HepG2 (cell line): Measurements from ENCODE around the gene SH3PXD2A. TPM values are rescaled to one million over a fixed set of nuclear protein-coding genes. Genes with fewer than 3 reads are reported as not detected.
A peak's percentile ranks its signal among the peaks of the same experiment; 100 is the strongest.

Source experiments
- ATAC-seq: fragments of 200-7000 bp; cut with Tn5 transposase; 3 replicates; pipeline ENCODE4 v1.9.1; 2020; ENCODE audit warnings: mild to moderate bottlenecking, moderate library complexity
- BruUV-seq: library from RNA; stranded (reverse); fragments of 400-500 nt; replicated peaks from 2 replicates; lab custom pipeline; 2021; lab: Mats Ljungman, UMichigan
- CTCF ChIA-PET: fragments of 300-600 bp; formaldehyde crosslinking; extraction: SDS; loops from one replicate; lab custom pipeline; 2021; ENCODE audit warnings: low total read pairs, inconsistent platforms, low intra/inter-chr PET ratio; lab: Yijun Ruan, JAX
- POLR2A ChIA-PET: fragments of 350-600 bp; sonication (Branson Sonifier 250); formaldehyde crosslinking; loops from one replicate; lab custom pipeline; 2020; ENCODE audit warnings: antibody characterized with exemption, inconsistent platforms; lab: Yijun Ruan, JAX
- DNase-seq: peaks from one replicate; pipeline ENCODE4 v3.0.0-alpha.2; 2015; ENCODE audit warnings: low spot score
- FAIRE-seq: peaks from 3 replicates; lab custom pipeline; 2011; peaks lifted over from hg19 to GRCh38; lab: Jason Lieb, UNC
- H2AFZ ChIP-seq: one replicate; pipeline ENCODE4 v1.6.1; 2011; ENCODE audit warnings: low read length, inconsistent platforms
- H3K27ac ChIP-seq: fragments of 300-600 bp; 3 replicates; pipeline ENCODE4 v1.8.0; 2011; ENCODE audit warnings: mixed run types, mild to moderate bottlenecking, mixed read lengths, low read length, inconsistent platforms; ENCODE audit not compliant: insufficient read depth; ENCODE audit errors: extremely low read length
- H3K27me3 ChIP-seq, 2 experiments: fragments of 200-600 bp in 1 of 2; 2 replicates in 1 of 2; 3 replicates in 1 of 2; pipeline versions ENCODE4 v1.6.0 to v1.8.0; 2011; ENCODE audit warnings: low read length in 2 of 2, mild to moderate bottlenecking in 2 of 2, moderate library complexity in 2 of 2, inconsistent platforms in 1 of 2; ENCODE audit not compliant: insufficient read depth in 2 of 2, control insufficient read depth in 1 of 2
- H3K36me3 ChIP-seq, 2 experiments: fragments of 200-600 bp in 1 of 2; replicated peaks in 1 of 2; 2 replicates in 1 of 2; 3 replicates in 1 of 2; pipeline versions ENCODE4 v1.5.1 to v1.8.0; 2011; ENCODE audit warnings: low read length in 2 of 2, inconsistent platforms in 1 of 2; ENCODE audit not compliant: insufficient read depth in 2 of 2, control insufficient read depth in 1 of 2
- H3K4me1 ChIP-seq: 2 replicates; pipeline ENCODE4 v1.5.1; 2012; ENCODE audit warnings: low read length, inconsistent platforms; ENCODE audit not compliant: insufficient read depth
- H3K4me2 ChIP-seq: 2 replicates; pipeline ENCODE4 v1.6.0; 2011; ENCODE audit warnings: low read depth, low read length, inconsistent platforms
- H3K4me3 ChIP-seq, 3 experiments: fragments of 200-600 bp in 1 of 3; sonication (generic), shearing (Covaris generic) in 1 of 3; replicated peaks in 1 of 3; 2 replicates each; pipeline ENCODE4 v1.5.1; 2011 to 2016; ENCODE audit warnings: low read length in 3 of 3, inconsistent platforms in 2 of 3, low read depth in 2 of 3, mild to moderate bottlenecking in 2 of 3, control low read depth in 1 of 3, mixed read lengths in 1 of 3; ENCODE audit not compliant: insufficient read depth in 1 of 3
- H3K79me2 ChIP-seq: one replicate; pipeline ENCODE4 v1.6.1; 2011; ENCODE audit warnings: low read length, inconsistent platforms; ENCODE audit not compliant: insufficient read depth
- H3K9ac ChIP-seq: 2 replicates; pipeline ENCODE4 v1.6.0; 2011; ENCODE audit warnings: mild to moderate bottlenecking, low read depth, low read length, inconsistent platforms; ENCODE audit not compliant: insufficient read depth
- H3K9me3 ChIP-seq: 2 replicates; pipeline ENCODE4 v1.5.1; 2012; ENCODE audit warnings: mild to moderate bottlenecking, low read length
- H4K20me1 ChIP-seq: 2 replicates; pipeline ENCODE4 v1.6.0; 2011; ENCODE audit warnings: inconsistent platforms, mild to moderate bottlenecking, low read length, moderate library complexity; ENCODE audit not compliant: insufficient read depth
- AGO2 ChIP-seq: fragments of 200-400 bp; formaldehyde crosslinking; optimal IDR thresholded peaks from 2 replicates; pipeline ENCODE3; 2017; ENCODE audit warnings: mild to moderate bottlenecking, low read depth, low read length, moderate library complexity
- KAT2B ChIP-seq: fragments of 150-350 bp; IDR thresholded peaks from 2 replicates; pipeline ENCODE4 v1.6.1; 2014; ENCODE audit warnings: low read depth, low read length, borderline replicate concordance
- TCF7 ChIP-seq: sonication (generic); IDR thresholded peaks from 2 replicates; pipeline ENCODE4 v1.6.1; 2016; ENCODE audit warnings: antibody characterized with exemption, low read depth
- WGBS: methylation state at CpG from one replicate; pipeline ENCODE4 v1.1.6; 2017; ENCODE audit warnings: low lambda C conversion rate; 5-methylcytosine and 5-hydroxymethylcytosine counted together
- in situ Hi-C: cut with HindIII; loops from 2 replicates; pipeline ENCODE4 v1.10.0; 2017; ENCODE audit warnings: low pct_unique_long_range_greater_than_20kb; ENCODE audit not compliant: extremely low pct_ligation_motif_present
- intact Hi-C: fragments of 100-400 bp; cut with micrococcal nuclease; formaldehyde crosslinking; loops from one replicate; pipeline ENCODE4 v1.10.0; 2022; ENCODE audit not compliant: unreplicated experiment
- polyA plus RNA-seq, 8 experiments: library from polyadenylated mRNA; depleted of rRNA in 3 of 8; stranded (reverse) in 7 of 8; unstranded in 1 of 8; fragments of >200 nt; fragmentation: Illumina TruSeq in 4 of 8; extraction: Trizol in 4 of 8; gene quantifications; 2 replicates each; pipeline versions ENCODE4 v1.2.1 to v1.2.3, GENCODE V29; 2011 to 2016; ENCODE audit warnings: low read depth in 4 of 8, missing spikeins in 1 of 8, mixed read lengths in 1 of 8; ENCODE audit not compliant: insufficient read depth in 1 of 8
- total RNA-seq, 5 experiments: library from RNA; depleted of rRNA; stranded (reverse); fragments of >200 nt; fragmentation: Illumina TruSeq; extraction: Trizol; gene quantifications; 2 replicates each; pipeline ENCODE4 v1.2.3, GENCODE V29; 2016; ENCODE audit warnings: low read depth in 1 of 5
- TF ChIP-seq, protein P1 (sequence below): sonication (generic); formaldehyde crosslinking; IDR thresholded peaks from 2 replicates; pipeline ENCODE4 v1.5.0; 2020; ENCODE audit warnings: mild to moderate bottlenecking, missing genetic modification reagents, borderline replicate concordance

The SH3PXD2A gene
- total and polyA plus RNA-seq, 2 of the 13 experiments (the other 11 are each of a cell fraction or from before 2014, with no cell fraction given), result 11.1 to 11.3 TPM

DNA sequence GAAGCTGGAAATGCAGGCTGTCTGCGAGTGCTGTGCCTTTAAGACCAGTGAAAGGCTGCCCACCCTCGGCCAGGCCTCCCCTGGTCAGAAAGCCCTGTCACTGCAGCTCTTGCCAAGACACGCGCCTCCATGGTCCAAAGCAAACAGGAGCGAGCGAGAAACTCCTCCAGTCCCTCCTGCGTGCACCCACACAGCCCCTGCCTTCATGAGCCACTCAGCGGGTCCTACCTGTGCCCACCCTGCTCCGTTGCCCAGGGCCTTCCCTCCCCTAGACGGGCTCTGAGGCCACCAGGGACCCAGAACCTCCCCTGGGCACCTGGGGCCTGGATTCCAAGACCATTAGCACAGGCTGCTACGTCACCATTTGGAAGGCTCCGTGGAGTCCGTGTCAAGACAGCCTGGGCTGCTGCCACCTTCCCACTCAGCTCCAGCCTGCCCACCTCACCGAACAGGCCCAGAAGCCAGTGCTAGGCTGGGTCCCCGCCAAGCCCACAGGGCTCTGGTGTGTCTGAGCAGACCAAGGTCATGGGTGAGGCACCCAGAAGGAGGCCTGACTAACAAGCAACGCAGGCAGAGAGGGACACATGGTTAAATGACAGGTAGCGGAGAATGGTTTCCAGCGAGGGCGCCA, 217.3 kb downstream of the SH3PXD2A start:
- Histone ChIP-seq H3K4me1 (0 out of 2 replicates have a peak, but pooled peaks cover 6% of the 10 kb centered on the region), H3K27me3 (no peaks in the 10 kb centered on the region), H3K4me3 (no peak overlapping the region), H2AFZ (no peak overlapping the region), H3K9me3 (no peaks in the 10 kb centered on the region), H3K79me2 (peaks cover 7% of the 10 kb centered on the region), H4K20me1 (peaks cover 12% of the 10 kb centered on the region; the same call in 1 of the 2 replicates), H3K27ac (no peak overlapping the region), H3K9ac (no peak overlapping the region), H3K36me3 (peaks cover 28 to 70% of the 10 kb centered on the region in 2 experiments), H3K4me2 (no peak overlapping the region)
- no TSS peak for BruUV-seq
- DNase-seq, result no peak
- ChIA-PET CTCF (no interaction called here), POLR2A (interaction anchor here (1.7 kb wide), 1 partner anchor 22 kb away, joined by 4 read pairs; no protein-coding TSS in a partner anchor)
- no peak for FAIRE-seq
- in situ Hi-C loops (no loop called here), intact Hi-C loops (no loop called here)
- TF ChIP-seq KAT2B (no peak), AGO2 (peak; percentile 69), TCF7 (no peak)
- TF ChIP-seq, protein P1, sequence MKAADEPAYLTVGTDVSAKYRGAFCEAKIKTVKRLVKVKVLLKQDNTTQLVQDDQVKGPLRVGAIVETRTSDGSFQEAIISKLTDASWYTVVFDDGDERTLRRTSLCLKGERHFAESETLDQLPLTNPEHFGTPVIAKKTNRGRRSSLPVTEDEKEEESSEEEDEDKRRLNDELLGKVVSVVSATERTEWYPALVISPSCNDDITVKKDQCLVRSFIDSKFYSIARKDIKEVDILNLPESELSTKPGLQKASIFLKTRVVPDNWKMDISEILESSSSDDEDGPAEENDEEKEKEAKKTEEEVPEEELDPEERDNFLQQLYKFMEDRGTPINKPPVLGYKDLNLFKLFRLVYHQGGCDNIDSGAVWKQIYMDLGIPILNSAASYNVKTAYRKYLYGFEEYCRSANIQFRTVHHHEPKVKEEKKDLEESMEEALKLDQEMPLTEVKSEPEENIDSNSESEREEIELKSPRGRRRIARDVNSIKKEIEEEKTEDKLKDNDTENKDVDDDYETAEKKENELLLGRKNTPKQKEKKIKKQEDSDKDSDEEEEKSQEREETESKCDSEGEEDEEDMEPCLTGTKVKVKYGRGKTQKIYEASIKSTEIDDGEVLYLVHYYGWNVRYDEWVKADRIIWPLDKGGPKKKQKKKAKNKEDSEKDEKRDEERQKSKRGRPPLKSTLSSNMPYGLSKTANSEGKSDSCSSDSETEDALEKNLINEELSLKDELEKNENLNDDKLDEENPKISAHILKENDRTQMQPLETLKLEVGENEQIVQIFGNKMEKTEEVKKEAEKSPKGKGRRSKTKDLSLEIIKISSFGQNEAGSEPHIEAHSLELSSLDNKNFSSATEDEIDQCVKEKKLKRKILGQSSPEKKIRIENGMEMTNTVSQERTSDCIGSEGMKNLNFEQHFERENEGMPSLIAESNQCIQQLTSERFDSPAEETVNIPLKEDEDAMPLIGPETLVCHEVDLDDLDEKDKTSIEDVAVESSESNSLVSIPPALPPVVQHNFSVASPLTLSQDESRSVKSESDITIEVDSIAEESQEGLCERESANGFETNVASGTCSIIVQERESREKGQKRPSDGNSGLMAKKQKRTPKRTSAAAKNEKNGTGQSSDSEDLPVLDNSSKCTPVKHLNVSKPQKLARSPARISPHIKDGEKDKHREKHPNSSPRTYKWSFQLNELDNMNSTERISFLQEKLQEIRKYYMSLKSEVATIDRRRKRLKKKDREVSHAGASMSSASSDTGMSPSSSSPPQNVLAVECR, result no peak
- ATAC-seq, result no peak
- 97% methylated on average over 4 of the region's 19 CpGs for WGBS
